IPS-11a (cell line): ENCODE measurements around the gene PCSK1.
"Not testable (repeated sequence)": the region's sequence is repeated elsewhere in the genome, so short reads cannot be mapped to it uniquely, and the experiment has no call there.

Experiments used
- H3K4me3 ChIP-seq: one replicate; pipeline ENCODE4 v1.5.1; 2013; ENCODE audit warnings: low read depth, low read length, control low read depth

The PCSK1 gene

GRCh38 chr5:96374653-96375052 lies 58.4 kb downstream of the PCSK1 start:
- no peak overlapping the region for H3K4me3 ChIP-seq

- no peak overlapping the region for H3K4me3 ChIP-seq
These were observed 59.7 kb downstream of the PCSK1 start for GRCh38 chr5:96373381-96373733.

- no peak overlapping the region for H3K4me3 ChIP-seq
These were observed 60.2 kb downstream of the PCSK1 start for GRCh38 chr5:96372726-96373380.

GRCh38 chr5:96370976-96371375 lies 62.1 kb downstream of the PCSK1 start:
- H3K4me3 ChIP-seq, result no peak overlapping the region

GRCh38 chr5:96367337-96367736 lies 65.7 kb downstream of the PCSK1 start:
- H3K4me3 ChIP-seq, result not testable (repeated sequence)

GRCh38 chr5:96354237-96354636 lies 78.8 kb downstream of the PCSK1 start:
- no peak overlapping the region for H3K4me3 ChIP-seq

- no peak overlapping the region for H3K4me3 ChIP-seq
These were observed 79.8 kb downstream of the PCSK1 start for GRCh38 chr5:96353220-96353619.

- H3K4me3 ChIP-seq, result no peak overlapping the region
These were observed 82.4 kb downstream of the PCSK1 start for GRCh38 chr5:96350678-96351077.

- no peak overlapping the region for H3K4me3 ChIP-seq
These were observed 84.5 kb downstream of the PCSK1 start for GRCh38 chr5:96348536-96348935.

GRCh38 chr5:96347502-96348292 lies 85.4 kb downstream of the PCSK1 start:
- no peak overlapping the region for H3K4me3 ChIP-seq

GRCh38 chr5:96344678-96345577 lies 88.1 kb downstream of the PCSK1 start:
- H3K4me3 ChIP-seq, result no peak overlapping the region

GRCh38 chr5:96343094-96343493 lies 90.0 kb downstream of the PCSK1 start:
- H3K4me3 ChIP-seq, result no peak overlapping the region

GRCh38 chr5:96342581-96342980 lies 90.5 kb downstream of the PCSK1 start:
- H3K4me3 ChIP-seq, result no peak overlapping the region
